Activated CD4-positive, alpha-beta T cell treated with anti-CD3 and anti-CD28 coated beads, Interleukin-2, amount 50 U/mL, for 24 hours (primary cell): ENCODE data around the gene SLC15A5.

Source experiments
- DNase-seq, 2 donors: peaks; one replicate each; pipeline ENCODE4 v3.0.0-alpha.2; 2020; ENCODE audit warnings: low read depth in 1 of 2, low spot score in 1 of 2

The SLC15A5 gene

GRCh38 chr12:16266085-16266484 is 11.4 kb downstream of the SLC15A5 start:
- no peak for DNase-seq

DNA sequence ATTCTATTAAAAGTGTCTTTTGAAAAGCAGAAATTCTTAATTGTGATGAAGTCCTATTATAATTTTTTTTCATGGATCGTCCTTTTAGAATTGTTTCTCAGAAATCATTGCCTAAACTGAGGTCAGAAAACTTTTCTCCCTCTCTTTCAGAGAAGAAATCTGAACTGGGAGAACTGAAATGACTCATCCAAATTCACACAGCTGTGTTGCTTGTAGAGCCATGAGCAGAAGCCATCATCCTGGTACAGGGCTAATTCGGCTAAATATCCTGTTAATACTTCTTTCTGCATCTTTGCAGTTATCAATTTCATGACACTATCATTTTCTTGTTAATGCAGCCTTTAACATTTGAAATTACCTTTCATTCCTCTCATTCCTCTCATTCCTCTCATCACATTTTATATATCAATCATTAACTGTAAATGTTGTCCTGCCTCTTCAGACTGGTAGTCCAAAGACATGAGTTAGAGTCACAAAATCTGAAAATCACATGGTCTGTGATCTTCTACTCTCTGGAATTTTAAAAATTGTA is 15.5 kb downstream of the SLC15A5 start:
- no peak for DNase-seq

DNA sequence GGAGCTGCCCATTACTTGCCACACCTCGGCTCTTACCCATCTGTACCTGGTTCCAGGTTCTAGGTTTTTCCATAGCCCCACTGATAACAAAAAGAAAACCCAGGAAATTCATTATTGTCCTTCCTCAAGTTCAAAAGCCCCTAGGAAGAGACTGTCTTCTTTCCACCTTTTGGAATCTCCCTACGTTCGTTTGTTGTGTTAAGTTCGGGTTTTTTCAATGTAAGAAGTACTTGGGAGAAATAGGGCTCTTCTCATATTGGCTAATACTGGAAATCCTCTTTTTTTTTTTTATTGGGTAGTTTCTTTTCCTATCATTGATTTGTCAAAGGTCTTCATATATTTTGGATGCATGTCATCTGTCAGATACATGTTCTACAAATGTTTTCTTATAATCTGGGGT is 17.3 kb downstream of the SLC15A5 start:
- no peak for DNase-seq

DNA sequence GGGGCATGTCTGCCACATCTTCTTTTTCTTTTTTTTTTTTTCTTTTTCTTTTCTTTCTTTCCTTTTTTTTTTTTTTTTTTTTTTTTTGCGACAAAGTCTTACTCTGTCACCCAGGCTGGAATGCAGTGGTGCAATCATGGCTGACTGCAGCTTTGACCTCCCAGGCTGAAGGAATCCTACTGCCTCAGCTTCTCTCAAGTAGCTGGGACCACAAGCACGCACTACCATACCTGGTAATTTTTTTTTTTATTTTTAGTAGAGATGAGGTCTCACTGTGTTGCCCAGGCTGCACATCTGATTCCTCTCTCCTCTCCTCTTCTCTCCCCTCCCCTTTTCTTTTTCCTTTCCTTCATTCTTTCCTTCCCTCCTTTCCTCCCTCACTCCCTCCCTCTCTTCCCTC is 18.5 kb downstream of the SLC15A5 start:
- no peak for DNase-seq

DNA sequence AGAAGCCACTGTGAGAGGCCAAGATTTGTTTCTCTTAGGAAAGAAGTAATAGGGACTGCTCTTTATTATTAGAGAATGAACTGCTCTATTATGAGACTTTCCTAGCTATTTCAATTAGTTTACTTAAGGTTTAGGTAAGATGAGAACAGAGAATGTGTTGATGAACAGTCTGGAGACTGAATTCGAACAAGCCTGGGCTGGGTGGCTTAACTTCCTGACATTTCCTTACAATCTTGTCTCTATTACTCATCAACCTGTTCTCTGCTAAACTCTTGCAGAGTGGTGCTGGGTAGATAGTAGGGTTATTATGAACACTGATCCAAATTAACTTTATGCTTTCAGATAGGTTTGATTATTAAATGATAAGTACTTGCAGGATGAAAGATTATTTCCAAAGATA is 31.2 kb downstream of the SLC15A5 start:
- no peak for DNase-seq

DNA sequence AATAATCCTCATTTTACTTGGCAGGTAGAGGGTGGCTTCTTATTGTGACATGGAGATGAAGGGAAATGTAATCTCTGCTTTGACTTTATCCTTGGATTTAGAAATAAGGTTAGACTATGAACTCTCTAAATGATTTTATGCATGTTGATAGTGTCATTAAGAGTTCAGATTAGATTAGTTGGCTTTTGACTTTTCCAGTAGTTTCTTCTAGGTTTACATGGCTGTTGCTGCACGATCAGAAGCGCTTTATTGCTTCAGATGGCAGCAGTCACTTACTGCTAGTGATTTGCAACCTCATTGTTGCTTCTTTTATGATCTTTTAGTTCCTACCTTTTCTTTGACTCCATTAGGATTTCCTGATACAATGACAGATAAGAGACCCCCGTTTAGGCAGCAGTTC is 32.3 kb downstream of the SLC15A5 start:
- no peak for DNase-seq

DNA sequence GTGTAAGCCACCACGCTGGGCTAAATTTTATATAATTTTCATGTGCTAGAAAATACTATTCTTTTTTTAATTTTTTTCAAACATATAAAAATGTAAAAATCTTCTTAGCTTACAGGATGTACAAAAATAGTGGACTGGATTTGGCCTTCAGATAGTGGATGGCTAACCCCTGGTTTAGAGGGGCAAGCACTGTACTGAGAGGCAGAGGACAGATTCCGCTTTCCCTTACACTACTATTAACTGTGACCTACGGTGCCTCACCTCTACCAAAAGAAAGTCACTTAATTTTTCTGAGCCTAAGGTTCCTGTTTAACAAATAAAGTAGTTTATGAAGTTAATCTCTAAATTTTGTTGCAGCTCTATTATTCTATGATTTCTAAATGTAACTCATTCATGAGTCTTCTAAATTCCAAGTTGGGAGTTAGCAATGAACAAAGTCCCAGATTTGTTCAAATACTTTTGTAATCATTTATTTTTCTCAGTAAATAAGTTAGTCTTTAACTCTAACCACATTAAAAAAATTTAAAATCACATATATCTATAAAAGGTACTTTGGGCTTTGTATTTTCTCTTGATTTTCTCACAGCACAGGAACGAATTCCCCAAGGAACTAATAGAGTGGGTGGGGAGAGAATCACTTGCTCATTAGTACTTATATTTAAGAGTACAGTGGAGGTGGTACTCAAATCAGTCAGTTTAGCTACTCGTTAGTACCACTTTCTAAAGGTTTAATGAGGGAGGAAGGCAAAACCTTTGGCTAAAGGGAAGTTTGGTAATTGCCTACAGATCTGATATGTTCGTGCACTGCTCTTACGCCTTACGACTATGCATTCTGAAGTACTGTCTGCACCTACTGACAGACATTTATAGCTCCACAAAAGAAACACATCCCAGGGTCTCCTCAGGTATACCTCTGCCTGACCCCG is 33.7 kb downstream of the SLC15A5 start:
- no peak for DNase-seq

DNA sequence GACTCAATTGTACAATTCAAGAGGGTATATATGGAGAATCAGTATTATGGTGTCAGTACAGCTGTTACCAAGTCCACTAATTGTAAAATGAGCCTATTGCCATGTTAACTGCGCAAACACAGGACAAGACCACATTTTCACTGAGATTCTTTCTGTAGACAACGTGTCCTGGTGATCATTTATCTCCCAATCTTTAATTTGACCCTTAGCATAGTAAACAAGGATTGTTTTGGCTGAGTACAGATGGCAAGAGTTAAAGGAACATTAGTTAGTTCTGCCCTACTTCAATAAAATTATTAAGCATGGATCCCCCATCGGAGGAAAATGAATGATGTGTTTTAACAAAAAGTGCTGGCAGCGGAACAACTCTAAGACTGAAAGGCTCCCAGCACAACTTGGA is 36.1 kb downstream of the SLC15A5 start:
- no peak for DNase-seq

- DNase-seq, result no peak
Measured at GRCh38 chr12:16238661-16239060, 38.8 kb downstream of the SLC15A5 start.

DNA sequence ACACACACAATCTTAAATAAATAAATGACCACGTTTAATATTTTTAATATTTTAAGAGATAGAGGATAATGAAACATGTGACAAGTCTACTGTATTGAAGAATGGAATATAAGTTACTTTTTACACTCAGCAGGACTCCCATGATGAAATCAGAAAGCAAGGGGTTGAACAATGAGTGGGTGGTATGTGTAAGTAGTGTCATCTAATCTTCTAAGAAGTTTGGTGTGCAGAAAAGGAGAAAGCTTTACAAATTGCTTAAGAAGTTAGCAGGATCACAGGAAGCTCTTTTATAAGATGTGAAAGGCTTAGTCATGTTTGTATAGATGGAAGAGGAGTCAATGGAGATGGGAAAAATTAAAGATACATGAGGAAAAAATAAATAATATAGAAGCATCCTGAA is 47.8 kb downstream of the SLC15A5 start:
- DNase-seq, result no peak

DNA sequence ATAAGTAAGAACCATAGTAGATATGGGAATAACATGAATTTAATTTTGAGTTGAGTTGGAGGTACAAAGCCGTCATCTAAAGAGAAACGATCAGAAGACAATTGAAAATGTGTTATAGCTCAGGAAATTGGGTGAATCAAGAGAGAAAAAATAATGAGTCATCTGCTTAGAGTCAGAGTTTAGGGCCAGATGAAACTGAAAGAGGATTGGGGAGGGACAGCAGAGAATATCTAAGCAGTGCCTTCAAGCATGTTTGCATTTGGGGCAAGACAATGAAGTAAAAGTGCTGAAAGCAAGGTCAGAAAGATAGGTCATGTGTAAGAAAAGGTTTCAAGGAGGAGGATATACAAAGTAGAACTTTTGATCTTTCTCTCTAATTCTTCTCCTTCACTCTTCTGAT is 49.4 kb downstream of the SLC15A5 start:
- DNase-seq, result no peak

DNA sequence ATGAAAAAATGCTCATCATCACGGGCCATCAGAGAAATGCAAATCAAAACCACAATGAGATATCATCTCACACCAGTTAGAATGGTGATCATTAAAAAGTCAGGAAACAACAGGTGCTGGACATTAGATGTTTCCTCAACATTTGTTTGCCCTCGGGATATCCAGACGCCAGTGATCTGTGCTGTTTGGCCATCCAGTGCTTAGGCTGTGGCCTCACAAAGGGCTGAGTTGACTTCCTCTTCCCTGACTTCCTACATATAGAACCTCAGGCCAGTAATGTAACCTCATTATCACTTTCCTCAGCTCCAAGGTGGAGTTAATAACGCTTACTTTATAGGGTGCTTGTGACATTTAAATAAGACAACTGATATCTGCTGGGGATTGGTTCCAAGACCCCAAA is 51.8 kb downstream of the SLC15A5 start:
- DNase-seq, result no peak

GRCh38 chr12:16224196-16224595 is 53.3 kb downstream of the SLC15A5 start:
- no peak for DNase-seq

GRCh38 chr12:16221776-16222175 is 55.7 kb downstream of the SLC15A5 start:
- no peak for DNase-seq

DNA sequence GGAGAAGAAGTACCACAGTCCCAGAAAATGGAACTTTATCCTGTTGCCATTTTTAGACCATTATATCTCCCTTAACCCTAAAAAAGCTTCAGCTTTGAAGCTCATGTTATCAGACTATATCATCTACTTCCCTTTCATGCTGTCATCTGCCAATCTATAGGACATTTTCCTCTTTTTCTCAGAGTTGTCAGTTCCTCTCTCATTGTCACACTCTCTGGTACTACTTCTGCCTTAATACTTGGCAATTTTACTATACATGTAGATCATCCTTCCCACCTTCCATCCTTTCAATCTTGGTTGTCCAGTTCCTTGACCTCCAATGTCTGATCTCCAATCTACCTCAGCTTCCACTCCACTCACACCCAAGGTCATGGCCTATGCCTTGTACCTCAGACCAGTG is 57.4 kb downstream of the SLC15A5 start:
- DNase-seq, result no peak

DNA sequence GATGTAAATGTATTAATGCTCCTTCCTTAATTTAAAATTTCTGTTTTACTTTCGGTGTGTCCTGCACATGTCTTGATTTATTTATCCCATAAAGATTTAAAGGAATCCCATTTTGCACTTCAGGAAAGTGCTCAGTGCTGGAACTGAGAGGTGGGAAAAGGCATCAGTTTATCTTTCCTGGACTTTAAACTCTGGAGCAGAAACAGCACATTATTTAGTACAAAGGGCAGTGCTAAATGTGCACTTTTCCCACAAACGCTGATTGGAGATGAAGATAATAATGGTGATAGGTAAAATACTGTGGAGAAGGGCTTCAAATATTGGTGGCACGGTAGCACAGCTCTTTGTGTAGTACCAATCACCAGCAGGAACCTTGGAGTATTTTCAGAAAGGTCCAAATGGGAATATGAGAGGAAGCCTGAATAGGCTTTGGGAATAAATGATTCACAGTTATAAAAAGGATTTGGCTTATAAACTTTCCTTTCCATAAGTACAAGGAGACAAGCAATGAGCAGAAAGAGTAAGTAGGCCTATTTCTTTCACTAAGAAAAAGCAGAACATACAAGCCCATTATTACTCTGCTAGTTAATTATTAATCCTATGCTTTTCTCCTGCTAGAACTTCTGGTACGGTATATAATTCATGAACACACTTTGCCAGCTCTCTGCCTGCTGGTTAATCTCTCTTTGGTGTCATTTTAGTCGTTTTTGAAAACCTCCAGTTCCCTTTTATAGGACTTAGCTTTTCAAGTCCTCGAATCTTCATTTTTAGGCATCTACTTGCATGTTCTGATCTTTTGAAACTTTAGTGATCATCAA is 58.3 kb downstream of the SLC15A5 start:
- DNase-seq, result no peak

DNA sequence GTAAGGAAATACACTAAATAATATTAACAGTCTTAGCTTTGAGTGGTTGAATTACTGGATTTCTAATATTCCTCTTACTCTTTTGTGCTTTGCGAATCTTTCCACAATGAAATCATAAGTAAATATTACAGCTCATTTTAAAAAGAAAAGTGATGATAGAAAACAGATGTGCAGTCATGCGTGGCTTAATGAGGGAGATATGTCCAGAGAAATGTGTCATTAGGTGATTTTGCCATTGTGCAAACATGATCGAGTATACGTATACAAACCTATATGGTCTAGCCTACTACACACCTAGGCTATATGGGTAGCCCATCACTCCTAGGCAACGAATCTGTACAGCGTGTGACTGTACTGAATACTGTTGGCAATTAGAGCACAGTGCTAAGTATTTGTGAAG is 59.3 kb downstream of the SLC15A5 start:
- DNase-seq, result no peak

GRCh38 chr12:16211731-16212130 is 65.8 kb downstream of the SLC15A5 start:
- no peak for DNase-seq

- no peak for DNase-seq
Measured at GRCh38 chr12:16198884-16199283, 78.6 kb downstream of the SLC15A5 start.

- no peak for DNase-seq
Measured at GRCh38 chr12:16197600-16197999, 79.9 kb downstream of the SLC15A5 start.

GRCh38 chr12:16189849-16190248 is 87.6 kb downstream of the SLC15A5 start:
- DNase-seq, result no peak

GRCh38 chr12:16187660-16188059 is 89.8 kb downstream of the SLC15A5 start:
- no peak for DNase-seq
